Measurements from ENCODE around the gene HCN4.

The HCN4 gene

DNA sequence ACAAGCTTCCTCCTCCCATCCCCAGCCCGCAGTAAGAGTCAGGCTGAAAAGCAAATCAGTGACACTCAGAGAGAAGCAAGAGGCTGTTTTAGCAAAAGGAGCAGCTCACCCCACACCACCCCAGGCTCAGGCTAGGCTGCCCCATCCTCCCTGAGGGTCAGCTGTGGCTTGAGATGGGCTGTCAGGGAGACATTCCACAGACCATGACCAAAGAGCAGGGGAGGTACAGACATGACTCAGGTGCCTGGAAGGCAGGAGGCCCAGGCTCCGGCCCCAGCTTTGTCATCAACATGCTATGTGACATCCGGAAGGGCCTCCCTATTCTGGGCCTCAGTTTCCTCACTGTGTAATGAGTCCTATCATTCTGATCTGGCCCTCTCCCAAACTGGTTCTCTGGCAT, 24.7 kb downstream of the HCN4 start:
- no peak for DNase-seq (ENCODE audit: low read depth)

- no peak for DNase-seq (ENCODE audit: low read depth)
Measured at GRCh38 chr15:73341886-73342600, 26.7 kb downstream of the HCN4 start.

DNA sequence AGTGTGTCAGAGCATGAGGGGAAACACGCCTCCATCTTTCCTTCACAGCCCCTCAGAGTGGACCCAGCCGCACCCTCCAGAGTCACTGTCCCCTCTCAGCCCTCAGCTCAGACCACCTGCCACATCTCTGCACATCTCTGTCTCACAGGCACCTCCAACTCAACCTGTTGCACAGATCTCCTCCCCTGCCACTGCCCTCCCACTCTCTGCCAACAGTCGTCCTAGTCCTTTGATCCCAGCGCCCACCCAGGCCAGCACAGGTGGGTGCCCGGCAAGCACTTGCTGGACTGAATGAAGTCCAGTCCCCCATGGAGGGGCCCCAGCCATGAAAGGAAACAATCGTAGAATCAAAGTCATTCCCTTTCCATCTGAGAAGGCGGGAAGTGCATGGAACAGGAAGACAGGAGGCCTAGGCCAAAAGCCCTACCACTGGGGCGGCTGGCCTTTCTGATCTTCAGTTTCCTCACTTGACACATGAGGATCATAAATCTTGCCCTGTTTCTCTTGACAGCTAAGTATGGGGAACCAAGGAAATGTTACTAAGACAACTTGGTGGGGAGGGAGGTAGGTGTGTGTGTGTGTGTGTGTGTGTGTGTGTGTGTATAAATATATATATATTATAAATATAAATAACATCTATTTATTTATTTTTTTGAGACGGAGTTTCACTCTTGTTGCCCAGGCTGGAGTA, 28.1 kb downstream of the HCN4 start:
- DNase-seq (ENCODE audit: low read depth), result no peak

DNA sequence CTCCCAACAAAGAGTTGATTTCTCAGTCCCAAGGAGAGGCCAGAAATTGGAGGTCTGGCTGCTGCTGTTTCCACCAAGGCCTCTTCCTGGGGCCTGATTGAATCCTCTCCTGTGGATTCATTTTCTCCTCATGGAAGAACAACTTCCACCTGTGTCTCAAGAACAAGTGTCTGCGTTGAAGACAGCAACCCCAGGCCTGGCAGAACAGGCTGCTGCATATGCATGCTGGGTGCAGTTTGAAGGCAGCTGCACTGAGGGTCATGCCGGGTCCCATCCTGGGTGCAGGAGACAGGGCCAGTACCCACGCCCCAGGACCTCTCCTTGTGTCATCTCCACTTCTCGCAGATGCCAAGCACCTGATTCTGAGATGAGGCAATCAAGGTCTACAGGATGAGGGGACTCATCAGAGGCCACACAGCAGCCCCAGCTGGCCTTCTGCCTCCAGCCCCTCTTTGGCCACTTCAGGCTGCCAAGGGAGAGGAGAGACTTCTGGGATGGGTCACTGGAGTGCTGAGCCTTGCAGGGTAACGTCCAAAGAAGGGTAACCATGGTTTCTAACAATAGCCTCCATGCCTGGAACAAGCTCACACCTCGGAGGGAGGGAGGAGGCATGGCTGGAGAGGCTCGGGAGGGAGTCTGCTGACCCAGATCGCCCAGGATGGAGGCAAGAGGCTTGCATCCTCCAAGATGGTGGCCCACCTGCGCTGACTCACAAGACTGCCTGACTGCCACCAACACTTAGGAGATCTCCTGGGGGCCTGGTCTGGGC, 30.0 kb downstream of the HCN4 start:
- no peak for DNase-seq (ENCODE audit: low read depth)

DNA sequence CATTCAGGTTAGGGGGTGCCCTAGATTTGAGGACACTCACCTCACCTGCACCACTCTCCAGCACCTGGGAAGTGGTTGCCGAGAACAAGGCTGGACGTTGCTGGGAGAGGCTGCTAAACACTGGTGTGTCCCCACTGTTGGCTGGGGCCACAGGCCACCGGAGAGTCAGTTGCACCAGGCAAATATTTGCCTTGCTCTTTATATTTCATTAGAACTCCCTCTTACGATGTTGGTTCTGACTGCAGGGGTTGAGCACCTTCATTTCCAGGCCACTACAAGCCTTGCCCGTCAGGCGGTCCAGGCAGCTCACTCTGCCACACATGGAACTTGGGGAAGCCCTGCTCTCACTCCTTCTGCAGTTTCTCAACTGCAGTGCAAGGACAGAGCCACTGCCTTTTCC, 30.7 kb downstream of the HCN4 start:
- no peak for DNase-seq (ENCODE audit: low read depth)

DNA sequence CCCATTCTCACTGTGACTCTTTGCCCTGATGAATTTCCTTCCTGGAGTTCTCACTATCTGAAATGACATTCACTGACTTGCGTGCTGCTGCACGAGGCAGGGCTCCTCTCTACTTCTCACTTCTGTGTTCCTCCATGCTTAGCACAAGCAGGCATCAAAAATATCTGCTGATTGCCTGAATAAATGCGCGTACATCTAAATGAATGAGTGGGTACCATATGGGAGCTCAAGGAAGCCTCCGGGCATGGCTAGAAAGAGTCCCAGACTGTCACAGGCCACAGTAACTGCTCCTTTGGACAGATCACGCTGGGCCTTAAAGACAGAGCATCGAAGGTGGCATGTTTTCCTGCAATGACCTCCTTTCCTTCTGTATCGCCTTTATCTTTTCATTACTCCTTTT, 31.6 kb downstream of the HCN4 start:
- DNase-seq (ENCODE audit: low read depth), result no peak

GRCh38 chr15:73336756-73337155, 32.0 kb downstream of the HCN4 start:
- DNase-seq (ENCODE audit: low read depth), result no peak

GRCh38 chr15:73335471-73335870, 33.3 kb downstream of the HCN4 start:
- no peak for DNase-seq (ENCODE audit: low read depth)

GRCh38 chr15:73335026-73335425, 33.7 kb downstream of the HCN4 start:
- DNase-seq (ENCODE audit: low read depth), result no peak

DNA sequence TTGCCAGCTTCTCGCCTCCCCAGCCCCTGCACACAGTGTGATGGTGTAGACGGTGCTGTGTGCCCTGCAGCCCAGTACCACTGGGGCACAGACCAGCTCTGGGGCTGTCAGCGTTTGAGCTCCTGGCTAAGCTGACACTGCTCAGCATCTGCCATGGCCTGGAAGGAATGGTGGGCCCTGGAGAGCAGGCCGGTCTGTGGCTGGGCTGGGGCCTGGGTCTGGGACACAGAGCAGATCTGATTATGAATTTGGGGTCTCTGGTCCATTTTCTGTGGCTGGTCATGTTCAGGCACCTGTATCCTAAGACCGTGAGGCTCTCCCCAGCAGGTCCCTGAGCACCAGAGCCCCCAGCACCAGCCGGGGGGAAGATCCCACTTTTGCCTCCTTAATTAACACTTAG, 34.7 kb downstream of the HCN4 start:
- no peak for DNase-seq (ENCODE audit: low read depth)

- no peak for DNase-seq (ENCODE audit: low read depth)
Measured at GRCh38 chr15:73333001-73333400, 35.8 kb downstream of the HCN4 start.

GRCh38 chr15:73331991-73332925, 36.5 kb downstream of the HCN4 start:
- DNase-seq (ENCODE audit: low read depth), result no peak

- DNase-seq (ENCODE audit: low read depth), result no peak
Measured at GRCh38 chr15:73331501-73331900, 37.3 kb downstream of the HCN4 start.

GRCh38 chr15:73330206-73331051, 38.3 kb downstream of the HCN4 start:
- no peak for DNase-seq (ENCODE audit: low read depth)

GRCh38 chr15:73329501-73330200, 39.1 kb downstream of the HCN4 start:
- no peak for DNase-seq (ENCODE audit: low read depth)

- DNase-seq (ENCODE audit: low read depth), result no peak
Measured at GRCh38 chr15:73328981-73329380, 39.8 kb downstream of the HCN4 start.

GRCh38 chr15:73328149-73328820, 40.5 kb downstream of the HCN4 start:
- no peak for DNase-seq (ENCODE audit: low read depth)

DNA sequence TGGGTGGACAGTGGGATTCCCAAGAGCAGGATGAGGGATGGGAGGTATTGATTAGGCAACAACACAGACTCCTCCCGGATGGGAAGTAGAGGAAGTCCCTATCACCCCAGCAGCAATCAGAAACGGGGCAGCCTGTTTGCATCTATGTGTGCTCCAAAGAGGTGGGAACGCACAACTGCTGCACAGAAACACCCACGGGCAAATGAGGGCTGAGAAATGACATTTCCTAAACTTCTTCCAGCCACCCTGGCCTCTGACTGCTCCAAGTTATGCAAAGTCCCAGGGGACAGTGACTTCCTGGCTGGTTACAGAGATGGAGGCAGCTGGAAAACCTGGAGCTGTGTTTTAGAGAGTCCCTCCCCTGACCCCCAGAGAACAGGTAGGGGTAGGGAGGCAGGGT, 42.6 kb downstream of the HCN4 start:
- DNase-seq (ENCODE audit: low read depth), result no peak

- no peak for DNase-seq (ENCODE audit: low read depth)
Measured at GRCh38 chr15:73325191-73325861, 43.4 kb downstream of the HCN4 start.

Data from fibroblast of gingiva (primary cell).